MCF 10A (cell line): Measurements from ENCODE around the gene SEMA4D. TPM values are rescaled to one million over a fixed set of nuclear protein-coding genes. Genes with fewer than 3 reads are reported as not detected.

Source experiments
- BruUV-seq: library from RNA; stranded (reverse); fragments of 400-500 nt; replicated peaks from 2 replicates; lab custom pipeline; 2021; lab: Mats Ljungman, UMichigan
- CTCF ChIA-PET: fragments of 300-600 bp; sonication (Branson Sonifier 250); formaldehyde crosslinking; extraction: SDS; loops from one replicate; lab custom pipeline; 2021; ENCODE audit warnings: antibody characterized with exemption, inconsistent platforms; lab: Yijun Ruan, JAX
- POLR2A ChIA-PET: fragments of 300-600, 350-650 bp; sonication (Branson Sonifier 250); formaldehyde crosslinking; extraction: SDS; loops from one replicate; lab custom pipeline; 2020; ENCODE audit warnings: antibody characterized with exemption, inconsistent platforms; lab: Yijun Ruan, JAX
- DNase-seq: peaks from one replicate; pipeline ENCODE4 v3.0.0-alpha.2; 2018; ENCODE audit not compliant: unreplicated experiment
- H3K27ac Mint-ChIP-seq: one replicate; pipeline ENCODE4 v1.8.0; 2022; ENCODE audit warnings: mild to moderate bottlenecking, low read depth, mixed read lengths; ENCODE audit not compliant: unreplicated experiment
- H3K27me3 Mint-ChIP-seq: one replicate; pipeline ENCODE4 v1.8.0; 2022; ENCODE audit warnings: mixed read lengths; ENCODE audit not compliant: insufficient read depth, unreplicated experiment
- H3K36me3 Mint-ChIP-seq: one replicate; pipeline ENCODE4 v1.8.0; 2022; ENCODE audit warnings: mild to moderate bottlenecking, moderate library complexity, mixed read lengths; ENCODE audit not compliant: insufficient read depth, unreplicated experiment
- H3K4me1 Mint-ChIP-seq: one replicate; pipeline ENCODE4 v1.8.0; 2022; ENCODE audit warnings: mixed read lengths; ENCODE audit not compliant: insufficient read depth, unreplicated experiment
- H3K4me3 Mint-ChIP-seq: one replicate; pipeline ENCODE4 v1.8.0; 2022; ENCODE audit warnings: mild to moderate bottlenecking, moderate library complexity, mixed read lengths; ENCODE audit not compliant: unreplicated experiment
- H3K9me3 Mint-ChIP-seq: one replicate; pipeline ENCODE4 v1.8.0; 2022; ENCODE audit warnings: mixed read lengths; ENCODE audit not compliant: unreplicated experiment
- CTCF ChIP-seq: fragments of 200-600 bp; IDR thresholded peaks from one replicate; pipeline ENCODE4 v1.8.0; 2022; ENCODE audit warnings: antibody characterized with exemption, mild to moderate bottlenecking; ENCODE audit not compliant: unreplicated experiment
- intact Hi-C: fragments of 100-400 bp; cut with micrococcal nuclease; formaldehyde crosslinking; loops from 2 replicates; pipeline ENCODE4 v1.14.1; 2022
- total RNA-seq: library from RNA; stranded (reverse); gene quantifications from 2 replicates; pipeline ENCODE4 v1.2.3, GENCODE V29; 2022

Gene SEMA4D
- total RNA-seq, 1 experiment from 2014 or later, result 4.2 TPM

- Mint-ChIP-seq H3K9me3 (no peaks in the 10 kb centered on the region), H3K36me3 (no peaks in the 10 kb centered on the region), H3K27ac (no peak overlapping the region), H3K4me3 (no peak overlapping the region), H3K4me1 (no peaks in the 10 kb centered on the region), H3K27me3 (no peaks in the 10 kb centered on the region)
- POLR2A ChIA-PET, result no interaction called here
- CTCF ChIA-PET, result interaction anchor here (0.6 to 0.9 kb wide), 2 partner anchors 74 to 127 kb away, joined by 3 read pairs; no protein-coding TSS in a partner anchor
- no TSS peak for BruUV-seq
- intact Hi-C loops, result no loop called here
- no peak for TF ChIP-seq CTCF
- no peak for DNase-seq
Observed at GRCh38 chr9:89471390-89471789, 26.5 kb downstream of the SEMA4D start.

DNA sequence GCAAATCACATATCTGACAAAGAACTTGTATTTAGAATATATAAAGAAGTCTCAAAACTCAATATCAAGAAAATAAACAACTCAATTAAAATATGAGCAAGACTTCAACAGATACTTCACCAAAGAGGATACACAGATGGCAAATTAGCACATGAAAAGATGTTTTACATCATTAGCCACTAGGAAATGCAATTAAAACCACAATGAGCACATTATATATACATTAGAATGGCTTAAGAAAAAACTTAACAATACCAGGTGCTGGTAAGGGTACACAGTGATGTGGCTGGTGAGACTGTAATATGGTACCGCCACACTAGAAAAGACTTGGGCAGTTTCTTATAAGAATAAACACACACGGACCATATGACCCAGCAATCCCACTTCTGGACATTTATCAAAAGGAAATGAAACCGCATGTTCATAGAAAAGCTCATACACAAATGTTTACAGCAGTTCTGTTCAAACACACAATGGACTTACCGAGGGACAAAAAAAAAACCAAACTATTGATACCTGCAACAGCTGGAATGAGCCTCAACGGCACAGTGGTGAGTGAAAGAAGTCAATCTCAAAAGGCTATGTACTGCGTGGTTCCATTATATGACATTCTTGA, 27.6 kb downstream of the SEMA4D start:
- no peak overlapping the region for H3K27ac Mint-ChIP-seq
- TF ChIP-seq CTCF, result no peak
- H3K4me3 Mint-ChIP-seq, result no peak overlapping the region
- no peaks in the 10 kb centered on the region for H3K36me3 Mint-ChIP-seq
- H3K27me3 Mint-ChIP-seq, result no peaks in the 10 kb centered on the region
- ChIA-PET POLR2A (no interaction called here), CTCF (interaction anchor here (1.1 kb wide), 1 partner anchor 146 kb away, joined by 4 read pairs; no protein-coding TSS in a partner anchor)
- no peaks in the 10 kb centered on the region for H3K9me3 Mint-ChIP-seq
- BruUV-seq, result no TSS peak
- H3K4me1 Mint-ChIP-seq, result no peaks in the 10 kb centered on the region
- DNase-seq, result no peak
- intact Hi-C loops, result no loop called here

GRCh38 chr9:89469003-89469402, 28.9 kb downstream of the SEMA4D start:
- TF ChIP-seq CTCF, result no peak
- DNase-seq, result no peak
- no peak overlapping the region for H3K4me3 Mint-ChIP-seq
- no peak overlapping the region for H3K27ac Mint-ChIP-seq
- H3K27me3 Mint-ChIP-seq, result no peaks in the 10 kb centered on the region
- CTCF ChIA-PET, result interaction anchor here (1.1 kb wide), 1 partner anchor 145 kb away, joined by 4 read pairs; no protein-coding TSS in a partner anchor
- no peaks in the 10 kb centered on the region for H3K36me3 Mint-ChIP-seq
- POLR2A ChIA-PET, result no interaction called here
- H3K9me3 Mint-ChIP-seq, result no peaks in the 10 kb centered on the region
- BruUV-seq, result no TSS peak
- intact Hi-C loops, result no loop called here
- no peaks in the 10 kb centered on the region for H3K4me1 Mint-ChIP-seq

DNA sequence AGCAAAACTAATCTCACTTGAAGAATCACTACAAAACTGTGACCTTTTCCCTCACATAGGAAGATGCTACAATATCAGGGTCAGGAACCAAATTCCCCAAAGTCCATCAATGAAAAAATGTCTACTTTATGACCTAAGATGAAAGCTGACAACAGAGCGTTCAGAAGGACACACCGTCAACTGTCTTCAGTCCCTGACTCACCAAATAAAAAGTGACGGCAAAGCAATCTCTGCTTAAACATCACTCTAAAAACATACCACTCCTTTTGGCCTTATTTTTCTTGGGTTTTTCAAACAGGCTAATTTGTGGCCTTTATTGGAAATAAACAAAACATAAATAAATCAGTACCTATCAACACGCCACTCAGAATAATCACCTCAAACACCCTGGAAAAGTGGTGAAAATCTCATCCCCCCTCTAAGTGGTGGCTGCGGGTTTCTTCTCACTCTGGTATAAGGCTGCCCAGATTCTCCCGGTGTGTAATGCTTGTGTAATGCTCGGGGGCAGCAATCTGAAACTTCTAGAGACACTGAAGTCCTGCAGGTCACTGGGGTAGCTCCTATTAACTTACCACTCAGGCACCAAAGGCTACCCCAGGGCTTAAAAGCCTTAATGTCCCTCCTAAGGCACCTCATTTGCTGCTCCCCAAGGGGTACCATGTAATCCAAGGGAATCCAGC, 29.5 kb downstream of the SEMA4D start:
- Mint-ChIP-seq H3K9me3 (no peaks in the 10 kb centered on the region), H3K4me1 (no peaks in the 10 kb centered on the region), H3K27me3 (no peaks in the 10 kb centered on the region), H3K4me3 (no peak overlapping the region), H3K36me3 (no peaks in the 10 kb centered on the region), H3K27ac (no peak overlapping the region)
- ChIA-PET POLR2A (no interaction called here), CTCF (no interaction called here)
- no peak for DNase-seq
- BruUV-seq, result no TSS peak
- intact Hi-C loops, result no loop called here
- TF ChIP-seq CTCF, result no peak
